ENCODE results near the gene ROBO2. TPM values are rescaled to one million over a fixed set of nuclear protein-coding genes. Genes with fewer than 3 reads are reported as not detected.

ROBO2 gene
- total RNA-seq, 1 donor from 2014 or later: 22.7 TPM

DNA sequence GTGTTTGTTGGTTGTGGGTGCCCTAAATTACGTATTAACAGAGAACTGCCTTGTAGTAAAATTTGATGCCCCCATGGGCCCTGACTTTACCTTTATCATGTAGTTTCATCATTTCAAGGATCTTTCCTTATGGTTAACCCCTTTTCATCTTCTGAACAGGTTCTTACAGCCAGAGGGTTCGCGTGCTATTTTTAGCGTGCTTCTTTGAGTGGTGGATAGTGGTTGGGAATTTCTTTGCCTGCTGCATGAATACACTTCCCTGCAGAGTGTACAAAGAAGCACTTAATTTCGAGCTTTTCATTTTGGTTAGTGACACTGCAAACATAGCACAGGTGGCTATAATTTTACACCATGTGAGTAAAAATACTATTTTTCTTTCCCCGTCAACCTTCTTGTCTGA is 231.8 kb downstream of the ROBO2 start:
- no peaks in the 10 kb centered on the region for H3K4me1 Mint-ChIP-seq (ENCODE audit: unreplicated experiment)
- H3K36me3 Mint-ChIP-seq: no peaks in the 10 kb centered on the region
- H3K9me3 Mint-ChIP-seq: no peaks in the 10 kb centered on the region
- no peak overlapping the region for H3K27ac Mint-ChIP-seq
- H3K4me3 Mint-ChIP-seq: no peak overlapping the region
- H3K27me3 Mint-ChIP-seq: no peaks in the 10 kb centered on the region
- TF ChIP-seq CTCF (conservative IDR thresholded peaks at IDR 0.05): no peak
- no peak for DNase-seq (ENCODE audit: extremely low spot score, unreplicated experiment)

- no peaks in the 10 kb centered on the region for H3K27me3 Mint-ChIP-seq
- DNase-seq (ENCODE audit: extremely low spot score, unreplicated experiment): no peak
- no peaks in the 10 kb centered on the region for H3K4me1 Mint-ChIP-seq (ENCODE audit: unreplicated experiment)
- no peaks in the 10 kb centered on the region for H3K9me3 Mint-ChIP-seq
- H3K27ac Mint-ChIP-seq: no peak overlapping the region
- no peaks in the 10 kb centered on the region for H3K36me3 Mint-ChIP-seq
- TF ChIP-seq CTCF (conservative IDR thresholded peaks at IDR 0.05): no peak
- H3K4me3 Mint-ChIP-seq: no peak overlapping the region
These were observed 239.4 kb downstream of the ROBO2 start for GRCh38 chr3:77279276-77279675.

DNA sequence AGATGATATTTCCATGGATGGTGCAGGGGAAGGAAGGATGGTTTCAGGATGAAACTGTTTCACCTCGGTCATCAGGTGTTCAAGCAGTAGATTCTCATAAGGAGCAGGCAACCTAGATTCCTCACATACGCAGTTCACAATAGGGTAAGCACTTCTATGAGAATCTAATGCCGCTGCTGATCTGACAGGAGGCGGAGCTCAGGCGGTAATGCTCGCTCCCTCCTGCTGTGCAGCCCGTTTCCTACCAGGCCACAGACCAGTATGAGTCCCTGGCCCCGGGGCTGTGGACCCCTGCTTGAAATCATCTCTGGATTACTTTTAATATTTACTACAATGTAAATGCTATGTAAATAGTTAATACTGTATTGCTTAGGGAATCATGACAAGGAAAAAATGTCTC is 241.8 kb downstream of the ROBO2 start:
- H3K4me3 Mint-ChIP-seq: no peak overlapping the region
- no peaks in the 10 kb centered on the region for H3K27me3 Mint-ChIP-seq

DNA sequence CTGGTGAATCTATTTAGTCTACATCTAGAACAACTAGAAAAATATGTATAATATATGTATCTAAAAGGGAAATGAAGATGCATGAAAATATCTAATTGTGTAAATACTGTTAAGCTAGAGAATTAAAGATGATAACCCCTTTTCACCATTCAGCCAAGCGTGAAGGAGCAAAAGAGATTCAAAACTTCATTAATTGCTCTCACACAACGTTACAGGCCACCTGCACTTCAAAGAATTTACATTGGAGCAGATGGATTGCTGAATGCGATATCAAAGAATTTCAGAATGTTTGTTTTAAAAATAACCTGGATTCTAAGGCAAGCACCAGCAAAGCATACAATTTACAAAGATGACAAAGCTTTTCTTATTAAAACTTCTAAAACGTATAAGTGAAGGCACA is 243.2 kb downstream of the ROBO2 start:
- Mint-ChIP-seq H3K4me1 (ENCODE audit: unreplicated experiment) (peaks cover 8% of the 10 kb centered on the region), H3K4me3 (no peak overlapping the region), H3K36me3 (no peaks in the 10 kb centered on the region), H3K27me3 (no peaks in the 10 kb centered on the region), H3K9me3 (no peaks in the 10 kb centered on the region), H3K27ac (no peak overlapping the region)
- TF ChIP-seq CTCF (conservative IDR thresholded peaks at IDR 0.05): no peak
- no peak for DNase-seq (ENCODE audit: extremely low spot score, unreplicated experiment)

More for the DNA sequence above, 241.8 kb downstream of the ROBO2 start:
- peaks cover under 1% of the 10 kb centered on the region for H3K4me1 Mint-ChIP-seq (ENCODE audit: unreplicated experiment)
- TF ChIP-seq CTCF (conservative IDR thresholded peaks at IDR 0.05): no peak
- DNase-seq (ENCODE audit: extremely low spot score, unreplicated experiment): no peak
- no peaks in the 10 kb centered on the region for H3K9me3 Mint-ChIP-seq
- no peak overlapping the region for H3K27ac Mint-ChIP-seq
- H3K36me3 Mint-ChIP-seq: no peaks in the 10 kb centered on the region

DNA sequence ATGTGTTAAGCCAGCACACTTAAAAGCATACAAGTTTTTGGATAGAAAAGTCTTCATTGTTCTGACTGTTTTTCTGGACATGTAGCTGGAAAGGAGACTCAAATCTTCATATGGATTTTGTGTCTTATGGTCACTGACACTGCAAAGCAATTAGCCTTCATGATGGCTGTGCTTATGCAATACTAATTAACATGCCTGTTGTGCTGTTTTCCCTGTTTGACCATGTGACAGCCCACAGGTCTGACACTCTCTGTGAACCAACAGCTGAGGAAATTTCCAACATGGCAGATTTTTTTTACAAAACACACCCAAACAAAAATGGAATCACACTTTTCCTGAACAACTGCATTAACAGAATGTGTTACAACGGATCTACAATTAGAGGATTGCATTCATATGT is 248.4 kb downstream of the ROBO2 start:
- no peaks in the 10 kb centered on the region for H3K27me3 Mint-ChIP-seq
- no peak overlapping the region for H3K4me3 Mint-ChIP-seq
- no peak overlapping the region for H3K27ac Mint-ChIP-seq
- peaks cover 8% of the 10 kb centered on the region for H3K4me1 Mint-ChIP-seq (ENCODE audit: unreplicated experiment)
- no peaks in the 10 kb centered on the region for H3K9me3 Mint-ChIP-seq
- H3K36me3 Mint-ChIP-seq: no peaks in the 10 kb centered on the region
- no peak for DNase-seq (ENCODE audit: extremely low spot score, unreplicated experiment)
- no peak for TF ChIP-seq CTCF (conservative IDR thresholded peaks at IDR 0.05)

GRCh38 chr3:77296527-77296926 is 256.6 kb downstream of the ROBO2 start:
- H3K4me3 Mint-ChIP-seq: no peak overlapping the region
- no peaks in the 10 kb centered on the region for H3K36me3 Mint-ChIP-seq
- no peak for DNase-seq (ENCODE audit: extremely low spot score, unreplicated experiment)
- TF ChIP-seq CTCF (conservative IDR thresholded peaks at IDR 0.05): no peak
- no peaks in the 10 kb centered on the region for H3K27me3 Mint-ChIP-seq
- no peak overlapping the region for H3K27ac Mint-ChIP-seq
- H3K9me3 Mint-ChIP-seq: peaks cover 5% of the 10 kb centered on the region
- no peaks in the 10 kb centered on the region for H3K4me1 Mint-ChIP-seq (ENCODE audit: unreplicated experiment)

Measured in type B pancreatic cell (in vitro differentiated cells).